Measurements from ENCODE around the gene PMAIP1. TPM values are rescaled to one million over a fixed set of nuclear protein-coding genes. Genes with fewer than 3 reads are reported as not detected.

Gene PMAIP1
- polyA plus RNA-seq, 3 donors from 2014 or later = 34.6 to 77.8 (median 58.9) TPM

DNA sequence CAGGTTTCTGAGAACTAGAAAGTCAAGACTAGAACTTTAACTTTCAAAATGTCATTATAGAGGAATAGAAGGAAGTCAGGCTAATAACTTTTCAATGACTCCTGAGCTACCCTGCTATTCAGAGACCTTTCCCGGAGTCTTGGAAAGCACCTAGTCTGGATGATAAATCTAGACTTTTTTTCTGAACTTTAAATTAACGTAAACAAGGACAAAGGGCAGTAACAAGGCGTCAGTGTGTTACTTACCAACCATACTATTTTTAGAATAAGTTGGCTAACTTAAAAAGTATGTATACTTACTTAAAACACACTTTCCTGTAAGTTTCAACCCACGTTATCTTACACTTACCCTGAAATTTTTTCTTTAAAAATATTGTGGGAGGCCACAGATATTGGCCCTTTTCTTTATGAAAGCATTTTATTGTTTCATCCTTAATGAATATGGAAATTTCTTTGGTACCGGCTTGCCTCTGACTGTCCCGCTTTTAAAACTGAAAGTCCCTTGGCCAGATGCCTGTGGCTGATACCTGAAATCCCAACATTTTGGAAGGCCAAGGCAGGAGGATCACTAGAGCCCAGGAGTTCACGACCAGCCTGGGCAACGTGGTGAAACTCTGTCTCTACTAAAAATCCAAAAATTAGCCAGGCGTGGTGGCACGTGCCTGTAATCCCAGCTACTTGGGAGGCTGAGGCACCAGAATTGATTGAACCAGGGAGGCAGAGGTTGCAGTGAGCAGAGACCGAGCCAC is 9.7 kb downstream of the PMAIP1 start:
- DNase-seq = no peak
- H3K4me1 Mint-ChIP-seq = peaks cover 29 to 31% of the 10 kb centered on the region in 2 donors
- no peak overlapping the region for H3K27ac Mint-ChIP-seq
- H3K4me3 Mint-ChIP-seq = no peak overlapping the region
- H3K9me3 Mint-ChIP-seq = no peaks in the 10 kb centered on the region
- peaks cover 0 to 6% (median 0%) of the 10 kb centered on the region in 3 donors for H3K36me3 Mint-ChIP-seq
- H3K27me3 Mint-ChIP-seq (ENCODE audit: low read depth in 3 of 3) = peaks cover 2 to 9% (median 5%) of the 10 kb centered on the region in 3 donors

DNA sequence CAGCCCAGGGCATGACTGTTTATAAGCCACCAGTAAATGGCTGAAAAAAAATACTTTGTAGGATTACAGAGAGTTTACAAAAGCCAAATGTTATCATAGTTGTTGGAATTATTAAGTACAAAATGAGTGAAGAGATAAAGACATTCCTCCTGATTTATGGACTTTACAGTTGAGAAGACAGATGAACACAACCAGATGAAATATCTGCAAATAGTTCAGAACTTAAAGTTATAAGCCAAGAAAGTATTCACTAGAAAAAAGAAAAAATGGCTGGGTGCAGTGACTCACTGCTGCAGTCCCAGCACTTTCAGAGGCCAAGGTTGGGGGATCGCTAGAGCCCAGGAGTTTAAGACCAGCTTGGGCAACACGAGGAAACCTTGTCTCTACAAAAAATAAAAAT is 11.2 kb downstream of the PMAIP1 start:
- Mint-ChIP-seq H3K27ac (no peak overlapping the region), H3K36me3 (peaks cover 0 to 9% (median 0%) of the 10 kb centered on the region in 3 donors), H3K9me3 (no peaks in the 10 kb centered on the region), H3K4me3 (no peak overlapping the region), H3K4me1 (peaks cover 14 to 16% of the 10 kb centered on the region in 2 donors), H3K27me3 (ENCODE audit: low read depth in 3 of 3) (peaks cover 2 to 5% (median 4%) of the 10 kb centered on the region in 3 donors)
- no peak for DNase-seq

DNA sequence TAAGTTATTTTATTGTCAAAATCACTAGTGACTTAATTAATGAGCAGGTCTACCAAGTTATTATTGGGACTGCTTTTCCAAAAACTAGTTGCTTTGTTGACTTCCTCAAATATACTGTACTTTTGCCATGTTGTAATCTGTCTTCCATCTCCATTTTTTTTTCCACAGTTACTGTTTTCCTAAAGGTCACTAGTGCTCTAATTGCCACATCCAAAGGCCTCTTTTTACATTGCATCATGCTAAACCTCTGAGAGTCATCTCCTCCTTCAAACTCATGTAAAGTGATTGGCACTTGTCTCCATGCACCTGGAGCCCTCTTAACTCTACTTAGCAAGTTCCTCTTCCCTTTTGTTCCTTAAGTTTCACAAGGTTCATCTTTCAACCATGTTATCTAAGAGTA is 11.8 kb downstream of the PMAIP1 start:
- peaks cover 2 to 5% (median 4%) of the 10 kb centered on the region in 3 donors for H3K27me3 Mint-ChIP-seq (ENCODE audit: low read depth in 3 of 3)
- no peak for DNase-seq
- H3K4me3 Mint-ChIP-seq = no peak overlapping the region
- peaks cover 0 to 9% (median 0%) of the 10 kb centered on the region in 3 donors for H3K36me3 Mint-ChIP-seq
- H3K9me3 Mint-ChIP-seq = no peaks in the 10 kb centered on the region
- H3K27ac Mint-ChIP-seq = no peak overlapping the region
- peaks cover 8 to 10% of the 10 kb centered on the region in 2 donors for H3K4me1 Mint-ChIP-seq

DNA sequence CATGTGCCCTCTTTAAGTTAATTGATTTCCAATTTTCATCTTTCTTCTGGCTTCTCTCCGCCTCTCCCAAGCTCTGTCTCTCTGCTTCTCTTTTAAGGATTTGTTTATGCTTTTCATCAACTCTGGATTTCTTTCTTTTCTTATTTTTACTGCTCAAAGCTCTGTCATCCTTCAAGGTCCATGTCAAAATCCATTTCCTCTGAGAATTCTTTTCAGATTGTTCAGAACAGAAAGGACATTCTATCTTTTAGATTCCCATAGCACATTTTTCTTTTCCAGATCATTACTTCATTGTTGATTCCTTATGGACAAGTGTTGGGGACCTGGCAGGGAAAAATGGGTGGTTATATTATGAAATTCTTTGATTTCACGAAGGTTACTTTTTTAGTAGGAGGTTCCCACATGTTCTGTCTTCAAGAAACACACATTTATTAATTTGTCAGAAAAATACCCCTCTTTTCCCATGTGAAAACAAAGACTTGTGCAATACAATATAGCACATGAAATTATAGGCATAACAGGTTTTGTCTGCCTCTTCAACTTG is 12.3 kb downstream of the PMAIP1 start:
- Mint-ChIP-seq H3K9me3 (no peaks in the 10 kb centered on the region), H3K27ac (no peak overlapping the region), H3K36me3 (peaks cover 0 to 9% (median 0%) of the 10 kb centered on the region in 3 donors), H3K27me3 (ENCODE audit: low read depth in 3 of 3) (peaks cover 2 to 5% (median 4%) of the 10 kb centered on the region in 3 donors), H3K4me3 (no peak overlapping the region), H3K4me1 (peaks cover 4 to 5% of the 10 kb centered on the region in 2 donors)
- no peak for DNase-seq

DNA sequence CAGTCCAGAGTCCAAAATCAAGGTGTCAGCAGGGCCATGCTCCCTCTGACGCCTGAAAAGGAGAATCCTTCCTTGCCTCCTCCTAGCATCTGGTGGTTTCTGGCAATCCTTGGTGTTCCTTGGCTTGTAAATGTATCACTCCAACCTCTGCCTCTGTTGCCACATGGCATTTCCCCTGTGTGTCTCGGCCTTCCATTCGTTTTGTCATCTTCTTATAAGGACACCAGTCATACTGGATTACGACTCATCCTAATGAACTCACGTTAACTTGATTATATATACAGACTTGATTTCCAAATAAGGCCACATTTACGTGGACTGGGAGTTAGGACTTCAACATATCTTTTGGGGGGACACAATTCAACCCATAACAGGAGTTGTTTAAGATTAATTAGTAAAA is 15.8 kb downstream of the PMAIP1 start:
- peak overlapping the region in 1 of 6 donors; percentile 33 for H3K27ac Mint-ChIP-seq
- H3K4me3 Mint-ChIP-seq = no peak overlapping the region
- H3K27me3 Mint-ChIP-seq (ENCODE audit: low read depth in 3 of 3) = peaks cover 4 to 9% (median 5%) of the 10 kb centered on the region in 3 donors
- peaks cover 13 to 15% of the 10 kb centered on the region in 2 donors for H3K4me1 Mint-ChIP-seq
- H3K9me3 Mint-ChIP-seq = no peaks in the 10 kb centered on the region
- DNase-seq = no peak
- peaks cover 0 to 9% (median 0%) of the 10 kb centered on the region in 3 donors for H3K36me3 Mint-ChIP-seq

DNA sequence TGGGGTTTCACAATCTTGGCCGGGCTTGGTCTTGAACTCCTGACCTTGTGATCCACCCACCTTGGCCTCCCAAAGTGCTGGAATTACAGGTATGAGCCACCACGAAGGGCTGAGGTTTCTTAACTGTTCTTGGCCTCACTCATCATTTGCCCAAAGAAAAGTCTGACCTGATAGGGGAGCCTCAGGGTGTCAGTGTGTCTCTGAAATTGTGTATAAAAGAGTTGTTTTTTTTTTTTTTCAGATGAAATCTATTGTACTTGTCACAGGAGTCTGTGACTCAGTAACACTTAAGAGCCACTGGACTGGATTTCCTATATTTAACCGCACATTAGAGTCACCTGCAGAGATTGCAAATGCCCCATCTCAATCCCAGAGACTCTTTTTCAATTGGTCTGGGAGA is 16.9 kb downstream of the PMAIP1 start:
- no peak for DNase-seq
- peaks cover 0 to 6% (median 0%) of the 10 kb centered on the region in 3 donors for H3K36me3 Mint-ChIP-seq
- no peak overlapping the region for H3K27ac Mint-ChIP-seq
- H3K4me3 Mint-ChIP-seq = no peak overlapping the region
- H3K27me3 Mint-ChIP-seq (ENCODE audit: low read depth in 3 of 3) = peaks cover 0 to 9% (median 6%) of the 10 kb centered on the region in 3 donors
- H3K9me3 Mint-ChIP-seq = no peaks in the 10 kb centered on the region
- peaks cover 18 to 23% of the 10 kb centered on the region in 2 donors for H3K4me1 Mint-ChIP-seq

DNA sequence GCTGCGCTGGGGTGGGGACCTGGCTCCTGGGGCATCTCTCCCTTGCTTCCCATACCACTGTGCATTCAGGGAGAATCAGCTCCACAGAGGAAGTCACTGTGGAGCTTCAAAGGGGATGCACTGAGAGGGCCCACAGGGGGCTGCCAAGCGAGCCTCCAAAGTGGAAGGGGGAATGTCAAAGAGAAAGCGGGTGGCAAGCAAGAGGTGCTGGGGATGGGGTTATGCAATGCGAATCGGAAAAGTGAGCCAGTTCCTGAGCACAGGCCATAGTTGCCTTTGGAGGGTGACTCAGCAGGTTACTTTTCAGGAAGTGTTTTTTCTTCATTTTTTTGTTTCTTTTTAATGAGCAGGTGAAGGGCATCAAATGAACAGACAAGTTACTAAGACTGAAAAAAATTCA is 17.6 kb downstream of the PMAIP1 start:
- peaks cover 0 to 3% (median 0%) of the 10 kb centered on the region in 3 donors for H3K36me3 Mint-ChIP-seq
- H3K27ac Mint-ChIP-seq = no peak overlapping the region
- H3K27me3 Mint-ChIP-seq (ENCODE audit: low read depth in 3 of 3) = peaks cover 0 to 7% (median 6%) of the 10 kb centered on the region in 3 donors
- DNase-seq = no peak
- H3K4me3 Mint-ChIP-seq = peak overlapping the region in 1 of 5 donors; percentile 42
- H3K9me3 Mint-ChIP-seq = no peaks in the 10 kb centered on the region
- peaks cover 21 to 27% of the 10 kb centered on the region in 2 donors for H3K4me1 Mint-ChIP-seq

DNA sequence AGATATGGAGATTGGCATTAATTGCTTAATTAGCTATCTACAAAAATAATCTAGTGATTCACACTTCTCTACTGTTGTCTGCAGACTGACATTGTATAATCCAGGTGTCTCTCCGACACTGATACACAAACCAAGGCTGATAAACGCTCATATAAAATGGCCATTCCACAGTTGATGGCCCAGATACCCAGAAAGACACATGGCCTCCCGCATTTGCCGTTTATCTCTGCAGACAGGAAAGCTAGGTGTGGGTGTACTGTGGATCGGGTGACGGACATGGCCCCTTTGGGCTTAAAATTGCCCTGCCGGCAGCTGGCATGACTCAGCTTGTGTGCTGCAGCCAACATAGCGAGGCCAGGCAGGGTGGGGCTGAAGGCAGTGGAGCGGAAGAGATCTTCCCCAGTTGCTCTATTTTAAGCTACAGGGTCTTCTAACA is 18.5 kb downstream of the PMAIP1 start:
- no peak for DNase-seq
- Mint-ChIP-seq H3K4me3 (peak overlapping the region; percentile 13 to 77 (median 46)), H3K27ac (peak overlapping the region in 4 of 6 donors; percentile 15 to 72 (median 49))

DNA sequence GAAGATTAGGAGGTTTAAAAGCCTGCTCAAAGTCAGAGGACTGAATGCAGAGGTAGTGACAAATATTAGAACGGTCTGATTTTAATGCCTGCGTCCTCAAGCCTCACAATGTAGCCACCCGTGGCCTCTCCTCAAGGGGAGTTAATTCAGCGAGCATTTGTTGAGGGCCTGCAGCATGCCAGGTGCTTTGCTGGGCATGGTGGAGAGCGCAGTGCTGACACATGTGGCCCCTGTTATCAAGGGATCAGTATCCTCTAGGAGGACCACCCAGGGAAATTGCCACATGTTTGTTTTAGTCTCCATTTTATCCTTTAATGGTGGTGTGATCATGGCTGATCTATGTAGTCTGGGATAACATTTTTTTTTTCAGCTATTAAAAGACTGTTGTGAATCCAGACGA is 19.2 kb downstream of the PMAIP1 start:
- peaks cover 0 to 6% (median 0%) of the 10 kb centered on the region in 3 donors for H3K36me3 Mint-ChIP-seq
- no peaks in the 10 kb centered on the region for H3K9me3 Mint-ChIP-seq
- H3K27ac Mint-ChIP-seq = peak overlapping the region in 1 of 6 donors; percentile 72
- no peak overlapping the region for H3K4me3 Mint-ChIP-seq
- H3K27me3 Mint-ChIP-seq (ENCODE audit: low read depth in 3 of 3) = peaks cover 2 to 8% (median 6%) of the 10 kb centered on the region in 3 donors
- peaks cover 21 to 27% of the 10 kb centered on the region in 2 donors for H3K4me1 Mint-ChIP-seq
- no peak for DNase-seq

More for the DNA sequence above, 18.5 kb downstream of the PMAIP1 start:
- peaks cover 21 to 27% of the 10 kb centered on the region in 2 donors for H3K4me1 Mint-ChIP-seq
- H3K36me3 Mint-ChIP-seq = peaks cover 0 to 3% (median 0%) of the 10 kb centered on the region in 3 donors
- no peaks in the 10 kb centered on the region for H3K9me3 Mint-ChIP-seq
- H3K27me3 Mint-ChIP-seq (ENCODE audit: low read depth in 3 of 3) = peaks cover 0 to 6% (median 6%) of the 10 kb centered on the region in 3 donors

DNA sequence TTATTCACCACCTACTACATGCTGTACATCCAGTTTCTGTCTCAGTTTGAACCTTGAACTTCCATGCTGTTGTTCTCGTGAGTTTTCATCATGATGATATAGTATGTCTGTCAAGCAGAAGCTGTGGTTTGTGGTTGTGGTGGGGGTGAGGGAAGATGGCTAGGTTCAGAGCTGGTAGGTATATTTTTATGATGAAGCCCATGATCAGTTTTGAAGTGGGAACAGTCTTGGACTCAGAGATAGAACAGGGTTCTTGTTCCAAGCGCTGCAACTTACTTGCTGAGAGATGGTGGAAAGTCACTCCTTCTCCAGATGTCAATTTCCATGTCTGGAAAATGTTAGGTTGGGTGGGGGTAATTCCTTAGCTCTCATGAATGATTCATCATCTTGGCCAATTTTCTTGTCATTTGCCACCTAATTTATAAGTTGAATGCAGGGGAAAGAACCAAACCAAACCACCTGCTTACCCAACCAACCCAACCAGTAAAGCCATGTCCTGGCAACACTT is 21.6 kb downstream of the PMAIP1 start:
- peak overlapping the region in 2 of 5 donors; percentile 3 to 23 for H3K4me3 Mint-ChIP-seq

DNA sequence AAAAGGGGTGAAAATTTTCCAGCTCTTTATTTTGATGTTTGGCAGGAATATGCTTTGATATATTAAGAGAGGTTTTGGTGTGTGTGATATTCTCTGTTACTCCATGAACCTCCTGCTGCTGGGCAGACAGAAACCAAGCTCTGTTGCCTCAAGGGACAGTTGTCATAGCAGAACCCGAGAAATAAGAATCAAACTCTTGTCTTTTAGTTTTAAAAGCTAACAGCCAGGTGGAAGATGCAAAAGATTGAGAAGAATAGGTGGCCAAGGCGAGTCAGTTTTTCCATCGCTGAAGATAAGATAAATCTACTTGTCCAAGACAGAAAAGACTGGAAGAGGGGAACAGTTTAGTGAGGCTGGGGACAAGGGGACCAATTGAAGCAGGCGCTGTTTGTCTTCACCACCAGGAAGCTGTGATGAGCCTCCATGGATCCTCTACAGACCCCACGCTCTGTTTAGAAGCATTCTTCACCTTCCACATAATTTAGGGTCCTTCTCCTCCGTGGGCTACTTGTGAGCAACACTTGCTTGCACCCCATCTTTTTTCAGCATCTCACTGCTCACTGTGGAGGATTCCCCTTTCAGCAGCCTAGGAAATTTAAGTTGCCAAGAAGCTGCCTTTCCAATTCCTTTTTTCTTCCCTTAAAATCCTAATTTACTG is 23.9 kb downstream of the PMAIP1 start:
- H3K4me1 Mint-ChIP-seq = peaks cover 11 to 16% of the 10 kb centered on the region in 2 donors
- peaks cover 0 to 4% (median 0%) of the 10 kb centered on the region in 3 donors for H3K36me3 Mint-ChIP-seq
- no peak overlapping the region for H3K27ac Mint-ChIP-seq
- no peaks in the 10 kb centered on the region for H3K9me3 Mint-ChIP-seq
- no peak for DNase-seq
- H3K27me3 Mint-ChIP-seq (ENCODE audit: low read depth in 3 of 3) = peaks cover 2 to 14% (median 2%) of the 10 kb centered on the region in 3 donors
- H3K4me3 Mint-ChIP-seq = no peak overlapping the region

More for the DNA sequence above, 21.6 kb downstream of the PMAIP1 start:
- DNase-seq = peak; percentile 64 to 67 (median 67)
- Mint-ChIP-seq H3K4me1 (peaks cover 21 to 27% of the 10 kb centered on the region in 2 donors), H3K27ac (peak overlapping the region; percentile 18 to 74 (median 57)), H3K36me3 (peaks cover 0 to 4% (median 0%) of the 10 kb centered on the region in 3 donors), H3K9me3 (no peaks in the 10 kb centered on the region), H3K27me3 (ENCODE audit: low read depth in 3 of 3) (peaks cover 2 to 14% (median 7%) of the 10 kb centered on the region in 3 donors)

DNA sequence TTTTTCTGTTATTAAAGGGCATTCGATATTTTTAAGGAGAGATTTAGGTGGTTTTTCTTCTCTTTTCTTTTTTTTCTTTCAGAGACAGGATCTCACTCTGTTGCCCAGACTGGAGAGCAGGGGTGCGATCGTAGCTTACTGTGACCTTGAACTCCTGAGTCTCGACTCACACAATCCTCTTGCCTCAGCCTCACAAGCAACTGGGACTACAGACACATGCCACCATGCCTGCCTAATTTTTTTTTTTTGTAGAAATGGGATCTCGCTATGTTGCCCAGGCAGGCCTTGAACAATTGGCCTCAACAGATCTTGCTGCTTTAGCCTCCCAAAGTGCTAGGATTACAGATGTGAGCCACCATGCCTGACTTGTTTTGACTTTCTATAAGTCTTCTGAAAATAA is 26.3 kb downstream of the PMAIP1 start:
- no peak for DNase-seq
- H3K9me3 Mint-ChIP-seq = no peaks in the 10 kb centered on the region
- H3K36me3 Mint-ChIP-seq = peaks cover 0 to 4% (median 0%) of the 10 kb centered on the region in 3 donors
- no peak overlapping the region for H3K27ac Mint-ChIP-seq
- H3K4me3 Mint-ChIP-seq = no peak overlapping the region
- H3K4me1 Mint-ChIP-seq = peaks cover 8 to 10% of the 10 kb centered on the region in 2 donors
- peaks cover 2 to 14% (median 4%) of the 10 kb centered on the region in 3 donors for H3K27me3 Mint-ChIP-seq (ENCODE audit: low read depth in 3 of 3)

DNA sequence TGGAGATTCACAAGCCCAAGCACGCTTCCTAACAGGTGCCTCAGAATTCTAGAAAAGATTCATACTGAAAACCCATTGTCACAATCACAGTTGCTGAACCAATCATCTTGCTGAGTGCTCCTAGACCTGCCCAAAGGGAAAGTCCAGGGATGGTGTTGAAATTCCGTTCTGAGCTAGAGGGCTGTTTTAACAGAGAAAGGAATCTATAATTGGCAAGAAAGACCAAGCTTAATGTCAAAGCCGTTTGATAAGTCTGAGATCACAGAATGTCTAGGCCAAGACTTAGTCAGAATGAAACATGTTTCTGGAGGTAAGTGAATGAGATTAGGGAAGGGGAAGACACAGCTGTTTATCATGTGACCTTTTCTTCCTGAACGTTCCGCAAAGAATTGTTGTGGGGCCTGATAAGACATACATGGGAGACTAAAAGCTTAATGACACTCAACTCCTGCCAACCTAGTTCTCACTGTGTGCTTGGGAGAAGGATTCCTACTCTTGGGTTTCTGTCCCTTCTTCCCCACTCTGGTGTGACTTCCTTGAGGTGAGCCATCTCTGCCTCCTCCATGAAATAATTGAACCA is 27.5 kb downstream of the PMAIP1 start:
- H3K36me3 Mint-ChIP-seq = peaks cover 0 to 4% (median 0%) of the 10 kb centered on the region in 3 donors
- no peaks in the 10 kb centered on the region for H3K9me3 Mint-ChIP-seq
- no peaks in the 10 kb centered on the region for H3K4me1 Mint-ChIP-seq
- no peak overlapping the region for H3K4me3 Mint-ChIP-seq
- no peak overlapping the region for H3K27ac Mint-ChIP-seq
- peaks cover 3 to 12% (median 4%) of the 10 kb centered on the region in 3 donors for H3K27me3 Mint-ChIP-seq (ENCODE audit: low read depth in 3 of 3)
- DNase-seq = no peak

Data from immature natural killer cell (primary cell).